Measurements from ENCODE around the gene SIPA1L3. TPM values are rescaled to one million over a fixed set of nuclear protein-coding genes. Genes with fewer than 3 reads are reported as not detected.

SIPA1L3 gene
- total and polyA plus RNA-seq, 9 of the 15 experiments (the other 6 are each of a cell fraction or from before 2014, with no cell fraction given): 0.01 to 6.1 (median 2.5) TPM

DNA sequence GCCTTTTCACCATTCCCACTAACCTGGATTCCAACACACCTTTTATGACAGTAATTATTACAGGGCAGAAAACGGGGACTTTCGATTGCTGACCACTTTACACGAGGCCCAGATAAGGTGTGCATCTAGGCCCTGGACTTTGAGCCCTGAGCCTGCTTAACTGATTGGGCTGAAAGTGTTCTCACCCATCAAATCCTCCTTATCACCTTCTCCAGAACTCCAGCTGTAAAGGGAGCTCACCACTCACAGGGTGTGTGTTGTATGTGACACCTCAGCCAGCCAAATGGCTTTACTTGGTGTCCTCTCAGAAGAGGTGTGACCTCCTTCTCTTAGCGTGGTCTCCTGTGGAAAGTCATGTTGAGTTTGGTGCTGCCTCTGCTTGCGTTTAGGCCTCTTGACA, 36.5 kb downstream of the SIPA1L3 start (continued):
- TF ChIP-seq TSC22D4 (tag; IDR thresholded peaks at IDR 0.05) (no peak), MYBL2 (IDR thresholded peaks at IDR 0.05; ENCODE audit: low read depth) (no peak), MYBL2 (CRISPR knock-in tag; IDR thresholded peaks at IDR 0.05; ENCODE audit: borderline replicate concordance) (no peak), NELFE (IDR thresholded peaks at IDR 0.05; ENCODE audit: insufficient read depth, insufficient read length) (no peak), MXI1 (IDR thresholded peaks at IDR 0.05; ENCODE audit: low read depth, low read length) (no peak), ETS2 (tag; IDR thresholded peaks at IDR 0.05; ENCODE audit: borderline replicate concordance, poor library complexity, severe bottlenecking) (no peak), JUND (IDR thresholded peaks at IDR 0.05; ENCODE audit: borderline replicate concordance, low read depth, low read length) (peak; percentile 60; the same call in 1 of the 2 replicates), JUND (tag; IDR thresholded peaks at IDR 0.05; ENCODE audit: borderline replicate concordance, low read depth, low read length) (peak; percentile 58; the same call in 1 of the 3 replicates), BRD4 (IDR thresholded peaks at IDR 0.05) (no peak), HNRNPUL1 (IDR thresholded peaks at IDR 0.05; ENCODE audit: low read length) (no peak), ZNF217 (CRISPR knock-in tag; IDR thresholded peaks at IDR 0.05) (no peak), PRPF4 (IDR thresholded peaks at IDR 0.05; ENCODE audit: insufficient read depth, low read depth, low read length, poor library complexity, severe bottlenecking) (no peak), BCOR (IDR thresholded peaks at IDR 0.05) (peak; percentile 58), ZNF134 (CRISPR knock-in tag; conservative IDR thresholded peaks at IDR 0.05) (no peak), ZNF785 (CRISPR knock-in tag; IDR thresholded peaks at IDR 0.05) (no peak), TRIM28 (IDR thresholded peaks at IDR 0.05) (no peak), ZNF311 (CRISPR knock-in tag; IDR thresholded peaks at IDR 0.05) (no peak), SIX5 (IDR thresholded peaks at IDR 0.05; ENCODE audit: borderline replicate concordance in 1 of 2, insufficient read depth in 1 of 2, low read depth in 1 of 2, low read length in 2 of 2) (no peak), GATAD2A (IDR thresholded peaks at IDR 0.05) (no peak), STAT5A (IDR thresholded peaks at IDR 0.05; ENCODE audit: borderline replicate concordance, low read length) (peak; percentile 47; the same call in 1 of the 2 replicates), FOXK1 (CRISPR knock-in tag; IDR thresholded peaks at IDR 0.05; ENCODE audit: borderline replicate concordance) (no peak), CSDE1 (IDR thresholded peaks at IDR 0.05) (no peak), STAG1 (CRISPR knock-in tag; IDR thresholded peaks at IDR 0.05; ENCODE audit: borderline replicate concordance) (no peak), RFX5 (IDR thresholded peaks at IDR 0.05; ENCODE audit: low read depth, low read length) (no peak)
- TF ChIP-seq, protein P1, sequence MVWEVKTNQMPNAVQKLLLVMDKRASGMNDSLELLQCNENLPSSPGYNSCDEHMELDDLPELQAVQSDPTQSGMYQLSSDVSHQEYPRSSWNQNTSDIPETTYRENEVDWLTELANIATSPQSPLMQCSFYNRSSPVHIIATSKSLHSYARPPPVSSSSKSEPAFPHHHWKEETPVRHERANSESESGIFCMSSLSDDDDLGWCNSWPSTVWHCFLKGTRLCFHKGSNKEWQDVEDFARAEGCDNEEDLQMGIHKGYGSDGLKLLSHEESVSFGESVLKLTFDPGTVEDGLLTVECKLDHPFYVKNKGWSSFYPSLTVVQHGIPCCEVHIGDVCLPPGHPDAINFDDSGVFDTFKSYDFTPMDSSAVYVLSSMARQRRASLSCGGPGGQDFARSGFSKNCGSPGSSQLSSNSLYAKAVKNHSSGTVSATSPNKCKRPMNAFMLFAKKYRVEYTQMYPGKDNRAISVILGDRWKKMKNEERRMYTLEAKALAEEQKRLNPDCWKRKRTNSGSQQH (CRISPR knock-in tag; IDR thresholded peaks at IDR 0.05): no peak
- TF ChIP-seq, protein P2, sequence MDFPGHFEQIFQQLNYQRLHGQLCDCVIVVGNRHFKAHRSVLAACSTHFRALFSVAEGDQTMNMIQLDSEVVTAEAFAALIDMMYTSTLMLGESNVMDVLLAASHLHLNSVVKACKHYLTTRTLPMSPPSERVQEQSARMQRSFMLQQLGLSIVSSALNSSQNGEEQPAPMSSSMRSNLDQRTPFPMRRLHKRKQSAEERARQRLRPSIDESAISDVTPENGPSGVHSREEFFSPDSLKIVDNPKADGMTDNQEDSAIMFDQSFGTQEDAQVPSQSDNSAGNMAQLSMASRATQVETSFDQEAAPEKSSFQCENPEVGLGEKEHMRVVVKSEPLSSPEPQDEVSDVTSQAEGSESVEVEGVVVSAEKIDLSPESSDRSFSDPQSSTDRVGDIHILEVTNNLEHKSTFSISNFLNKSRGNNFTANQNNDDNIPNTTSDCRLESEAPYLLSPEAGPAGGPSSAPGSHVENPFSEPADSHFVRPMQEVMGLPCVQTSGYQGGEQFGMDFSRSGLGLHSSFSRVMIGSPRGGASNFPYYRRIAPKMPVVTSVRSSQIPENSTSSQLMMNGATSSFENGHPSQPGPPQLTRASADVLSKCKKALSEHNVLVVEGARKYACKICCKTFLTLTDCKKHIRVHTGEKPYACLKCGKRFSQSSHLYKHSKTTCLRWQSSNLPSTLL (IDR thresholded peaks at IDR 0.05): no peak
- TF ChIP-seq, protein P3, sequence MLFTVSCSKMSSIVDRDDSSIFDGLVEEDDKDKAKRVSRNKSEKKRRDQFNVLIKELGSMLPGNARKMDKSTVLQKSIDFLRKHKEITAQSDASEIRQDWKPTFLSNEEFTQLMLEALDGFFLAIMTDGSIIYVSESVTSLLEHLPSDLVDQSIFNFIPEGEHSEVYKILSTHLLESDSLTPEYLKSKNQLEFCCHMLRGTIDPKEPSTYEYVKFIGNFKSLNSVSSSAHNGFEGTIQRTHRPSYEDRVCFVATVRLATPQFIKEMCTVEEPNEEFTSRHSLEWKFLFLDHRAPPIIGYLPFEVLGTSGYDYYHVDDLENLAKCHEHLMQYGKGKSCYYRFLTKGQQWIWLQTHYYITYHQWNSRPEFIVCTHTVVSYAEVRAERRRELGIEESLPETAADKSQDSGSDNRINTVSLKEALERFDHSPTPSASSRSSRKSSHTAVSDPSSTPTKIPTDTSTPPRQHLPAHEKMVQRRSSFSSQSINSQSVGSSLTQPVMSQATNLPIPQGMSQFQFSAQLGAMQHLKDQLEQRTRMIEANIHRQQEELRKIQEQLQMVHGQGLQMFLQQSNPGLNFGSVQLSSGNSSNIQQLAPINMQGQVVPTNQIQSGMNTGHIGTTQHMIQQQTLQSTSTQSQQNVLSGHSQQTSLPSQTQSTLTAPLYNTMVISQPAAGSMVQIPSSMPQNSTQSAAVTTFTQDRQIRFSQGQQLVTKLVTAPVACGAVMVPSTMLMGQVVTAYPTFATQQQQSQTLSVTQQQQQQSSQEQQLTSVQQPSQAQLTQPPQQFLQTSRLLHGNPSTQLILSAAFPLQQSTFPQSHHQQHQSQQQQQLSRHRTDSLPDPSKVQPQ (CRISPR knock-in tag; IDR thresholded peaks at IDR 0.05; ENCODE audit: borderline replicate concordance): no peak

Measured in K562 (cell line).